HG02840 (cell line): ENCODE measurements around the gene QPCT.

Experiments
- ATAC-seq: cut with Tn5 transposase; IDR thresholded peaks from one replicate; pipeline ENCODE4 v1.9.1; 2021; ENCODE audit warnings: mild to moderate bottlenecking, moderate library complexity, moderate number of reproducible peaks; ENCODE audit not compliant: unreplicated experiment, low FRiP score

Gene QPCT

DNA sequence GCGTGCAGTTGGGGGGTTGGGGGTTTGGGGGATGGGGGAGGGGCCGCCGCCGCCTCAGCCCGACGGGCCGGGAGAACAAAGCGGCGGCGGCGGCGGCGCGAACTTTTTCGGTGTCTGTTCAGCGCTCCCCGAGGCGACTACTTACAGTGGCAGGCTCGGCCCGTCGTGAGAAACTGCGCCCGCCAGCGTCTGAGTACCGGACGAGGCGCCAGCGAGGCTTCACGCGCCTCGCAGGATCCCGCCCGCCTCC, 20.0 kb upstream of the QPCT start:
- no peak for ATAC-seq

DNA sequence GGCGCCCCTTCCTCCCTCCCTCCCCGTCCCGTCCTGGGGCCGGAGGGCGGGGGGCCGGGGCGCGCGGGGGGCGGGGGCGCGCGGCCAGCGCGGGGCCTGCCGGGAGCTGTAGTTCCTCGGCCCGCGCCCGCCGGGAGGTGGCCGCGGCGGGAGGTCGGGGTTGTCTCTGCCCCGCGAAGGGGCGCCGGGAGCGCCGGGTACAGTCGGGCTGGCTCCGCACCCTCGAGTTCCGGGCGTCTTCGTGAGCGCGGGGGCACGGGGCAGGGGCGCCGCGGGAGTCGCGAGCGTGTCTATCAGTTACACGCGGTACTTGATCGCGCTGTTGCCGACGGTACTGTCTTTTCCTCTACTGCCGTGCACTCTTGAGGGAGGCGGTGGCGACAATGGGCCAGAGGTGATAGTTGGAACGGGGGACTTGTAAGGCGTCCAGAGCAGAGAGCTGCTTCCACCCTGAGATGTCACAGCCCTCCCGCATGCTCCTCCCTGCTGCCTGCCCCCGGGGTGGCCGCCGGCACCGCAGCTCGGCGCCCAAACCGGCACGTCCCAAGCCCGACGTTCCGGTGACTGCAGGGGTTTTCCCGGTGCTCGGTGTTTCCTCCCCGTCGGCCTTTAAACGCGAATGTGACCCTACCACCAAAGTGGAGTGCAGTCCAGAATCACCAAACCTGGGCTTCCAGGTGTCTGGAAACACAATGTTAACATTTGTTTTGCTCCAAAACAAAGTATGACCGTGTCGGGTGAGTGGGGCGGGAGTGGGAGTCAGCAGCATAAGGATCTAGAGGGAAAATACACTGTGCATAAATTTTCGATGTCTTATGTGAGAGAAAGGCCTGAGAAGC, 19.4 kb upstream of the QPCT start, which contains the start of gene PRKD3:
PRKD3 (minus strand) TSS at position 48 of the 839 bp plus-strand sequence. CDS start 8,309 bp downstream, outside the sequence.
- peak; percentile 72 for ATAC-seq

GRCh38 chr2:37325625-37326071, 18.8 kb upstream of the QPCT start:
- ATAC-seq, result no peak

GRCh38 chr2:37326285-37326684, 18.1 kb upstream of the QPCT start:
- ATAC-seq, result no peak

DNA sequence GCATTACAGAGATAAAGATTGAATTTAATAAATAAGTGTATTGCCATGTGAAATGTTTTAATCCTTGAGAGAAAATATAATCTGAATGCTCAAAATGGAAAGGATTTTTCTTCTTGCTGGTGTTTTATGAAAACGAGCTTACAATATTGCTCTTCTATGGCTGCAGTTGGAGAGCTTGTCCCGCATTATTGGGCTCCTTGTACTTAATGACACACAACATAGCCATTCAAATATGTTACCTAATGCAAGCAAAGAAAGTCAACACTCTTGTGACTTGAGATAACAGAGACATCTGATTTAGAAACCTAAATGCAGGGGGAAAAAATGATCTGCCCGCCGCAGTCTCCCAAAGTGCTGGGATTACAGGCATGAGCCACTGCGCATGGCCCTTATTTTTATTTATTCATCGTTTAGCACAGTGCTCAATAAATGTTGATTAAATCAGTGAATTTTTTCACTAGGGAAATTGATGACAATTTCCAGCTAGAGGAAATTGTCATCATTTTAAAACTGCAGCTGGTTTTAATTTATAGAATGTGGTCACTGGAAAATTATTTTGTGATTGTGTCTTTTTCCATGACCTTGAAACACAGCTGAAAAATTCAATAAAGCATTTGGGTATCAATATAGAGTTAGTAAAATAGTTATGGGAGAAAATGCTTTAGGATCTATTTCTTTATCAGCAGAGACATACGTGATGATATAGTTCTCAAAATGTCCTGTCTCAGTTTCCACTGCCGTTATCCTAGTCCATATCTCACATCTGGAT, 17.4 kb upstream of the QPCT start:
- no peak for ATAC-seq

- no peak for ATAC-seq
Observed at GRCh38 chr2:37330681-37331080, 13.7 kb upstream of the QPCT start.

- no peak for ATAC-seq
Observed at GRCh38 chr2:37332560-37332959, 11.9 kb upstream of the QPCT start.

DNA sequence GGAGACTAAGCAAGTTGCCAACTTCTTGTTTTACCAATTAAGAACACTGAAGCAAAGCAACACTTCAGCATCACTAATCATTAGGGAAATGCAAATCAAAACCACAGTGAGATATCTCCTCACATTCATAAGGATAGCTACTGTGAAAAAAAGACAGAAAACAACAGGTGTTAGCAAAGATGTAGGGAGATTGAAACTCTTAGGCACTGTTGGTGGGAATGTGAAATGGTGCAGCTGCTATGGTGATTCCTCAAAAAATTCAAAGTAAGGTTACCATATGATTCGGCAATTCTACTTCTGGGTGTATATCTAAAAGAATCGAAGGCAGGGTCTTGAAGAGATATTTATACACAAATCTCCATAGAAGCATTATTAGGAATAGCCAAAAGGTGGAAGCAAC, 11.2 kb upstream of the QPCT start:
- no peak for ATAC-seq

DNA sequence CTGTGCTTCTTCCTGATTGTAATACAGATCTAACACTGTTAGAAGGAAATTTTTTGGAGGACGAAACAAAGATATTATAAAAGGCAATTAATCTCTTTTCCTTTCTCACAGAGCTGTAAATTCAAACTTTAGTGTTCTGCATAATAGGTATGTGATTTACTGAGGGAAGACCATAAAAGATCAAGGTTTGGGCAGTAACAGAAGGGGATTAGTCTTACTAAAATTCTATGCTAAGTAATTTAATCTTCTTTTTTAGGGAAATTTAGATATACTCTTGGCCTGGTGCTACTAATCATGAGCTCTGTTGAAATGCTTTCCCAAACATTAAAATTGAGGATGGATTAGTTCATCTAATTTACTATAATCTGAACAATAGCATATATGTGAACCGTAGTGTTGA, 8.8 kb upstream of the QPCT start:
- no peak for ATAC-seq

- ATAC-seq, result no peak
Observed at GRCh38 chr2:37337620-37338280, 6.7 kb upstream of the QPCT start.

DNA sequence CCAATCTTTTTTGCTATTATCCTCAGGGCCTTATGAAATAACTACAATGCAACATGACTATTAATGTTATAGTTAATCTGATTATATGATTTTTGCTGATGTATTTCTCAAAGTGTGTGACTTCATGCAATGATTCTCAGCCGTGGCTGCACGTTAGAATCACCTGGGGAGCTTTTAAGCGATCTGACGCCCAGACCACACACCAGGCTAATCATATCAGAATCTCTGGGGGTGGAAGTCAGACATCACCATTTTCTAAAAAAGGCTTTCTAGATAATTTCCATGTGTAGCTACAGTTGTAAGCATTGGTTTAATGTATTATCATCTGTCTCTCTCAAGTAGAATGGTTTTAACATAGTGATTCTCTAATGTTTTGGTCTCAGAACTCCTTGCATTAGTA, 5.5 kb upstream of the QPCT start:
- ATAC-seq, result no peak

DNA sequence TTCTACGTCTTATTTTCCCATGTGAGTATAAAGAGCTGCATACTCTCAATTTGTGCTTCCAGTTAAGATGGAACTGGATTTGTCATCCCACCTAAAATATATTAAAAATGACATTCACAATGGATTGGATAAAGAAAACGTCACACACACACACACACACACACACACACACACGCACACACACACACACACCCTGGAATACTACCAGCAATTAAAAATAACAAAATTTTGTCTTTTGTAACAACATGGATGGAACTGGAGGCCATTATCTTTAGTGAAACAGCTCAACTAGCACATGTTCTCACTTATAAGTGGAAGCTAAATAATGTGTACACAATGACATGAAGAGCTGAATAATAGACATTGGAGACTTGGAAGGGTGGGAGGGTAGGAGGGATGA, 3.8 kb upstream of the QPCT start:
- ATAC-seq, result no peak

DNA sequence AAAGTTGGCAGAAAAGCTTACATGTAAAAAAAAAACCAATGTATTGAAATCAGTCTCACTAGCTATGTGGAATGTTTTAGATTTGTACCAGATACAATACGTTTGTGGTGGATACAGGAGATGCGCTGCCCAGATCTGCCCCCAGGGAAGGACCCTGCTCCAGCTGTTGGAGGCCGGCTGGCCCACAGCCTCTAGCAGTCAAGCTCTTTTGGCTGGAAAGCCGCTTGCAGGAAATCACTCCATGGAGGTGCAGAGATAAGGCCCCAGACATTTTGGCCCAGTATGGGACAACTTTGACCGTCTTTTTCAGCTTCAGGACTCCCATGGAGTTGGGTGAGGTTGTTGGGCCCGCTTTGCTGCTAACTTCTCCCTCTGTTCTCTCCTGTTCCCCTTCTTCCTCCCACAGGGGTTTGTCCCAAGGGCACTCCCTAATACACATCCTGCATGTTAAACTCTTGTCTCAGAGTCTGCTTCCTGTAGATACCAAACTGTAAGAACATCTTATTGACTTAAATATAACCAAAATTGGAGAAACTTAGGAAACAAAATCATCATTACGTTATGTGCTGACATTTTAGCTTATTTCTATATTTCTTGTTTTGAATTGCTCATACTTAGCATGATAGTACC, 1.7 kb upstream of the QPCT start:
- no peak for ATAC-seq

DNA sequence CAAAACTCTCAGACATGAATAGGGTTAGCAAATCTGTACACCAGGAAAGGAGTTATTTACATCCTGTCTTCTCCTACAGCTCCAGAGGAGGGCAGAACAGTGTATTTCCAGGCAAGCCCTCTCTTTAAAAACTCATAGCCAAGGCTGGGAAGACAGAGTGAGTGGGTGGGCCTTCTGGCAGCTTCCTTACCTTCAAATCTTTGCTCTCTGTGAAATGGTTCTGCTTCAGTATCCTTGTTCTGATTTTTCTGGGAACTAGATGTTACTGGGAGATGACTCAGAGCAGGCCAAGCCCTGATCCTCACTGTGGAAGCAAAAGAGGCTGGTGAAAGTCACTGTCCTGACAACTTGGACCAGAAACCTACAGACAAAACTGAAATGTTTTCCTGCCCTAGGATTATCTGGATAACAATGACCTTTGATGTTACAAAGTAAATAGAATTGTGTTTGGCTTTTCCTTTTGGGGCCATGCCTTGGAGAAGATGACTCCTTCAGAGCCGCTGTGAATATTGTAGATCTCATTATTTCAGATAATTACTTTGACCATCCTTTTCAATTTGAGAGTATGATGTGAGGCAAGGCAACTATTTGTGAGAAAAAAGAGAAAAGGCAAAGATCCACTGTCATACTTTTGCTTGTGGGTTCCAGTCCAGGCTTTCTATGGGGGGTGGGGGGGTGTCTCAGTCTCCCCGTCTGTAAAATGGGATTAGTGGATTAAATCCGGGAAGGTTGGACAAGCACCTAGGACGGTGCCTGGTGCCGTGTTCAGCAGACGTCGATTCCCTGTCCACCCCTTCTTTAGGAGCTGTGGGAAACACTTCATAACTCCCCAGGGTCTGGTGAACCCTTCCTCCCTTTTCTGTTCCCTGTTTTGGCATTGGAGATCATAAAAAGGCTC, 644 bp upstream of the QPCT start:
- ATAC-seq, result no peak

- ATAC-seq, result no peak
Observed at GRCh38 chr2:37348155-37348554, 3.7 kb downstream of the QPCT start.

DNA sequence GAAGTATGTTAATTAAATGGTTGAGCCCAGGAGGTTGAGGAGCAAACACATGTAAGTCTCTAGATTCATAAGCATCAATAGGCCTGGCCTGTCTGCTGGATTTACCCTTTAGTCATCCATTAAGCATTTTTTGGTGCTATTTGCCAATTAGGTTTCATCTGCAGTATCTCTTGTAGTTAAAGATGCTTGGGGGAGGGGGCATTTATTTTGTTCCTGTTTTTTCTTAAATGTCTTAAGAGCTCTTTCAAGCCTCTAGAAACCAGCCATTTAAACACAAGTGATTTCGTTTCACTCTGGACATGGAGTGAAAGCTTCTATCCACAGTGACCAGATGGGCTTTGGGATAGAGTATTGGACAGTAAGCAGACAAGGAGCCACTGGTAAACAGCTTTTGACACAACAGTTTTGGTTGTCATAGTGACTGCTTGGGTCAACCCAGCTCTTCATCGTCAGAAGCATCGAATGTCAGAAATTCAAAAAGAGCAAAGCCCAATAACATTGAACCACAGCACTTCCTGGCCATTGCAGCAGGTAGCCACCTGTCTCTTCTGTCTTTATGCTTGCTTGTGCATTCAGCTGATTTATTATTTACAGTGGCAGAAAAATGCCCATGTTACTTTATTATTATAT, 4.9 kb downstream of the QPCT start:
- no peak for ATAC-seq

DNA sequence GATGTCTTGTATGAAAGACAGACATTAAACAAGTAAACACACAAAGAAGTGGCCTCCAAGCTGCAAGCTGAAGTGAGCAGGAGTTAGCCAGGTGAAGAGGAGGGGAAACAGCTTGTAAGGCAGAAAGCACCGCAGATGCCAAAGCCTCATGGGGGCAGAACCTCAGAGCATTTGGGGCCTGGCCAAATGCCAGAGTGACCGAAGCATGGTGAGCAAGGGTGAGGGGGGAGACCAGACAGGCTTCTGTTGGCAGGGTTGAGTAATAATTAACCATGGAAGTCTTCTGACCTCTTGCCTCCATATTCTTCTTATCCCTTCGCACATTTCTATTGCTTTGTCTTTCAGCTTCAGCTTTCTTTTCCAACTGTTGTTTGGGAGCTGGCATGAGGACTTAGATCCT, 5.6 kb downstream of the QPCT start:
- ATAC-seq, result no peak

- no peak for ATAC-seq
Observed at GRCh38 chr2:37354531-37354930, 10.1 kb downstream of the QPCT start.

GRCh38 chr2:37355735-37356134, 11.3 kb downstream of the QPCT start:
- no peak for ATAC-seq

- ATAC-seq, result no peak
Observed at GRCh38 chr2:37356299-37356698, 11.9 kb downstream of the QPCT start.
